ENCODE measurements around the gene MAN1A1. TPM values are rescaled to one million over a fixed set of nuclear protein-coding genes. Genes with fewer than 3 reads are reported as not detected.
A peak's percentile ranks its signal among the peaks of the same experiment; 100 is the strongest.

The MAN1A1 gene
- total RNA-seq, 1 experiment from 2014 or later, result 14.2 TPM

DNA sequence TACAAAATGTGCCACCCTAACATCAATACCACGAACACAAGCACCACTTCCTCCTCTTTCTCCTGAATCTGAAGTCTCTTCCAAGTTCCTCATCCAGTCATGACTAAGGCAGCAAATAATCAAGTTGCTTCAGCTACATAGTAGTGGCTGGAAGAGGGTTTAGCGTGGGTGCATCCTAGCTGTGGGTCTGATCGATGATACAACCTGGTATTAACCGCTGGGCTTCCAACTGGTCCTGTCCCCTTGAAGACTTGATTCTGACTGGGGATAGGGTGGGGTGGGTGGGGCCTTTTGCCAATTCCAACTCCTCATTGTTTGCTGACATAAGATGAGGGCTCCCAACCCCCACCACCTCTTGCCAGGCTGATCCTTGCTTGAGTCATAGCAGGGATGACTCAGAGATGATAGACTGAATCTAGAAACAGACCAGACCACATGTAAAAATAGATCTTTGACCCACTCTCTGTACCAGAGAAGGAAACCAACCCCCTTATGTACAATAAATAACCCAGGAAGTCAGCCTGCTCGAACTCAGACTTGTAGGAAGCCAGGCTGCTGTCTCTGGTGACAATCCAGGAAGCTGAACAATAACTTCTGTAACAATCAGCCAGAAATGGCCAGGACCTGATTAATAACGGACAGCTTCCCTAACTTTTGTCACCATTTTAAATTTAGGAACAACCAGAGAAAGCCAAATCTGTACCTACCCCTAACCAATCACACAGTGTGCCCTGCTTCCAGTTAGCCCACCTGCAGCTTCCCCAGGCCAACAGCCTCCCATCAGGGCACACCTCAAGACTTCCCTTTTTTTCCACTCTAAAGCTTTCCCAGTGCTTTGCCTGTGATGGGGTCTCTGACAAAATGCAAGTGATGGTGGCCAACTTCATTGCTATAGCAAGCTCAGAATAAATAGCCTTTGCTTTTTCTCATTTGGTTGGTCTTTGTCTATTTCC, 202.2 kb downstream of the MAN1A1 start:
- H3K27me3 ChIP-seq, result no peaks in the 10 kb centered on the region
- DNase-seq, result peak; percentile 91
- no peaks in the 10 kb centered on the region for H3K9me3 ChIP-seq
- H3K36me3 ChIP-seq, result no peaks in the 10 kb centered on the region
- peak overlapping the region; percentile 4; the same call in 1 of the 2 replicates for H3K4me3 ChIP-seq

DNA sequence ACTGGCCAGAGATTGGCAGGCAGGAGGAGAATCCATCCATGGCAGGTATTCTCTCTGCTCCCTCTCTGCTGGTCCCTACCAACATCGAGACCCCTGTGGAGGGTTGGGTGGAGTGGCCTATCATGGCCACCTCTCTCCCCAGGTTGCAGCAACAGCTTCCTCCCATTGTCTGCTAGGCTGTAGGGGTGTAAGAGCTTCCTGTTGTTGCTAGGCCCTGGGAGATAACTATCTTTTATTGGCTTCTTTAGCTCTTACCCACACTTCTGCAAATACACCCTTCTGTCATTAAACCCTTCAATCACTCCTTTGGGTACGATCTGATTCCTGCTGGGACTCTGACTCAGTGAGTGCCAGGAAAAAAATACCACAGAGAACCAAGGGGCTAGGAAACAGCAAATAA, 204.4 kb downstream of the MAN1A1 start:
- Histone ChIP-seq H3K4me3 (no peak overlapping the region), H3K36me3 (no peaks in the 10 kb centered on the region), H3K27me3 (no peaks in the 10 kb centered on the region), H3K9me3 (no peaks in the 10 kb centered on the region)
- no peak for DNase-seq

DNA sequence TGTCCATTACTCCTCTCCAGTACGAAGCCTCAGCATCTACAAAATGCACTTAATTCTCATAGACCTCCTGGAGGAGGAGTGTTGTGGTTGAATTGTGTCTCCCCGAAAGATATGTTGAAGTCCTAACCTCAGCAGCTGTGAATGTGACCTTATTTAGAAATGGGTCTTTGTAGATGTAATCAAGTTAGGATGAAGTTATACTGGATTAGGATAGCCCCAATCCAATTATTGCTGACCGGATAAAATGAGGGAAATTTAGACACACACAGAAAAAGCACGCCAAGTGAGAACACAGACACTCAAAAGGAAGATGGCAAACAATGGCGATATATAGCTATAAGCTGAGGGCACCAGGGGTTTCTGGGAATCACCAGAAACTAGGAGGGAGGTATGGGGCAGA, 206.9 kb downstream of the MAN1A1 start:
- H3K4me3 ChIP-seq, result no peak overlapping the region
- H3K36me3 ChIP-seq, result no peaks in the 10 kb centered on the region
- H3K27me3 ChIP-seq, result no peaks in the 10 kb centered on the region
- DNase-seq, result no peak
- no peaks in the 10 kb centered on the region for H3K9me3 ChIP-seq

DNA sequence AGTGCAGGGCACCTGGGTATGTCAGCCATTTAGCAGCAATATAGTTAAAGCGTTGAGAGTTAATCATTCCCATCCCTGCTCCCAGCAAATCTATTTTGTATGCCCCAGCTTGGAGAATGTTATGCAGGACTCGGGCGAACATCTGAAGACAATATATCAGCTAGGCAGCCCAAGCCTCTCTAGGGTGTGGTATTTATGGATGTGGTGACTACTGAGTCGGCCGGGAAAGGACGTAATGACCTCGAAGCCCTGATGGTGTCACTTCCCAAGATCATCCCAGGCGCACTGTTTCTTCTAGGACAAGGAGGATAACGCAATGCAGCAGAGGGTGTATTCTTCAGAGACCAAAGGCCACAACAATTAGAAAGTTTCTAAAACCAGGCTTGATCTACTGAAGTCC, 207.5 kb downstream of the MAN1A1 start:
- H3K36me3 ChIP-seq, result no peaks in the 10 kb centered on the region
- no peak for DNase-seq
- H3K27me3 ChIP-seq, result no peaks in the 10 kb centered on the region
- H3K9me3 ChIP-seq, result no peaks in the 10 kb centered on the region
- no peak overlapping the region for H3K4me3 ChIP-seq

DNA sequence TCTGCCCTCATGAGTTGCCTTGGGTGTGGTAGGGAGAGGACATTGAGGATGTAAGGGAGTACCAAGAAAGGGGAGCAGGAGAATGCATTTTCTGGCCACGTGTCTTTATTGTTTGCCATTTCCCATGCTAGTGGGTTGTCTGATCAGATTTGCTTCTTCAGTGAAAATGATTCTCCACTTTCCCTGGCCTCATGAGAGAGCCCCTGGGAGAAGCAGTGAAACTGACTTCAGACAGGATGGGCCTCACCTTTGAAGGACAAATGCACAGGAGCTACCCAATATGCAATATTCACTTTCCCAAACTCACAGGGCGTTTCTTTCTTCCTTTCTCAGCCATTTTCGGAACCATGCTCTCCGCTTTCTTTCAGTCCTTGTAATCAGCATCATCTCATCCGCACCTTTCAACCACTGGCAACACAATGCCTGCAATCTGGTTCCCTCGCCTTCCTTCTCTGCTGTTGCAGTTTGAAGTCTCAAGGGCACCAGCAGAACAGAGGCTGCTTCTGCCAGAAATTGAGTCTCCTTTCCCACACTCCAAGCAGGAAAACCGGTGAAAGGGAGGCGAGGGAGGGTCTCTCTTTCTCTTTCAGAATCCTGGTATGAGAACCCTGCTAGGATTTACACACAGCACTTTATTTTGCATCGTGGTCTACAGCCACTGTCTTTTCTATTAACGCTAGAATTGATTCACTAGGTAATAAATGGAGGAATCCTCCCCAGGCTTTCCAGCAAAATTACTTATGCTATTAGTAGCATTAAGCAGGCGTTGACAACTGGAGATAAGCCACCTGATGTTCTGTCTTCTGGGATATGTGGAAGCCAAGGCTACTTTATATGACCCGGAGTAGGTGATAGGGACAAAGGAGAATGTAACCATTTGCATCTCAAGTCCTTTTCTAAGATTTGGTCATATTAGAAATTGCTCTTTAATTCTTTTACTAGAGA, 209.1 kb downstream of the MAN1A1 start:
- DNase-seq, result no peak
- Histone ChIP-seq H3K4me3 (no peak overlapping the region), H3K27me3 (no peaks in the 10 kb centered on the region), H3K9me3 (no peaks in the 10 kb centered on the region), H3K36me3 (no peaks in the 10 kb centered on the region)

DNA sequence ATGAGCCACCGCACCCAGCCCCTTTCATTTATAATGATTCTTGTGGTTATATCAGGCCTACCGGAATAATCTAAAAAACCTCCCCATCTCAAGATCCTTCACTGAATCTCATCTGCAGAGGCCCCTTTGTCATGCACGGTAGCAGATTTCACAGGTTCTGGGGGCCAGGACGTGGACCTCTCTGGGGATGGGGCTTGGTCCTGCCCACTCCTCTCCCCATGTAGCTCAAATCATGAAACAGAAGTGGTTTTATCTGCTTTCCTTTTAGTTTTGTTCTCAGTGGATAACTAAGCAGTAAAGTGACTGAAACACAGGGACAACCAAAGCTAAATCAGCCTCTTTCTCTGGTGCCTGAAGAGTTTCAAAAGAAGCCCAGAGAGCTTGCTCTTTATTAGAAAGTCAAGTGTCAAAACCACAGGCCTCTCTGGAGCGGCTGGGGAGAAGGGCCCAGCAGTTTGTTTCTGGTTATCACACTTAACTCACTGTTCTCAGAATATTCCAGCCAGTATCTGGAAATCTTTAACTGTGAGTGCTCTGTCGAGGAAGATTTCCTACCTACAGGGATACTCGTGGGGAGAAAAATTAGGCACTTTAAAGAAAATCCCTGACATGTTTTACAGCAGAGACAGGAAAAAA, 210.5 kb downstream of the MAN1A1 start:
- H3K27me3 ChIP-seq, result no peaks in the 10 kb centered on the region
- no peak overlapping the region for H3K4me3 ChIP-seq
- H3K36me3 ChIP-seq, result no peaks in the 10 kb centered on the region
- no peaks in the 10 kb centered on the region for H3K9me3 ChIP-seq
- no peak for DNase-seq

DNA sequence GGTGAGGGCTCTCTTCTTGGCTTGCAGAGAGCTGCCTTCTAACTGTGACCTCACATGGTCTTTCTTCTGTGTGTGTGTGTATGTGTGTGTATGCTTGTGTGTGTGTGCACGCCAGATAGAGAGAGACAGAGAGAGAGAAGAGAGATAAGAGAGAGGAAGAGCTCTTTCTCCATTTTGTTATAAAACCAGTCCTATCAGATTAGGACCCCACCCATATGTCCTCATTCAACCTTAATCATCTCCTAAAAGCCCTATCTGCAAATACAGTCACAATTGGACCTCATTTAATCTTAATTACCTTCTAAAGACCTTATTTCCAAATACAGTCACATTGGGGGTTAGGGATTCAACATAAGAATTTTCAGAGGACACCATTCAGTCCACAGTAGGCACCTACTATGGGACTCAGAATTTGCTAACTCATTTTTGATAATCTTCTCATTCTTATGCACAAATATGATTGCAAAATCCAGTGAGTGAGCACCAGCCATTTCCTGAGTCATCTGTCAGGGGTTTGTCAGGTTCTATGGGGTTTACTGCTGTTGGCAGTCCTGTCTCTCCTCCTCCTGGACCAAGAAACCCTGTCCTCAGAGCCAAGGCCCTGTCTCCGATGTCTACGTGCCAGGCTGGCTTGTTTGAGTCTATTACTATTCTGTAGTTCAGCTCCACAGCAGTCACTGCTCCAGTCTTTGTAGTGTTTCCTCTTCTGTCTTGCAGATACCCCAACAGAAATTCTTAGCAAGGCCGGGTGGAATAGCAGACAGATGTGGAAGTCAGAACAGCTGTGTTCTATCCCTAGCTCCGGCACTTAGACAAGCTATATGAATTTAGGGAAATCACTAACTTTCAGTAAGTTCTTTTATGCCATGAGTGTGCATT, 212.1 kb downstream of the MAN1A1 start:
- Histone ChIP-seq H3K27me3 (no peaks in the 10 kb centered on the region), H3K4me3 (no peak overlapping the region), H3K36me3 (no peaks in the 10 kb centered on the region), H3K9me3 (no peaks in the 10 kb centered on the region)
- peak; percentile 82 for DNase-seq

DNA sequence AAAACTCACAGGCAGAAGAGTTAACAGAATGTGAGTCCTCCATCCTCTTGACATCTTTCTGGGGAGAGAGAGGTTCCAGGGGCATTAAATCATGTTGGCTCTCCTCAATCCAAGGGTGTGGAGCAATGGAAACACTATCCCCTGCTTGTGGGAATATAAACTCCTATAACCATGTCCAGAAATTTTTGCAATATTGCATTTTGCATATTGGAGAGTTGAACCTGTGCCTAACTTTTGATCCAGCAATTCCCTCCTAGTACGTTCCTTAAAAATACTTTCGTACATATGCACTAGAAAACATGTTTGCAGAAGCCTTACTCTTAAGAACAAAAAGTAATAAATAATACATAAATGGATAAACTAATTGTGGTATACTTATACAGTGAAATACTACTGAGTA, 214.8 kb downstream of the MAN1A1 start:
- H3K4me3 ChIP-seq, result no peak overlapping the region

DNA sequence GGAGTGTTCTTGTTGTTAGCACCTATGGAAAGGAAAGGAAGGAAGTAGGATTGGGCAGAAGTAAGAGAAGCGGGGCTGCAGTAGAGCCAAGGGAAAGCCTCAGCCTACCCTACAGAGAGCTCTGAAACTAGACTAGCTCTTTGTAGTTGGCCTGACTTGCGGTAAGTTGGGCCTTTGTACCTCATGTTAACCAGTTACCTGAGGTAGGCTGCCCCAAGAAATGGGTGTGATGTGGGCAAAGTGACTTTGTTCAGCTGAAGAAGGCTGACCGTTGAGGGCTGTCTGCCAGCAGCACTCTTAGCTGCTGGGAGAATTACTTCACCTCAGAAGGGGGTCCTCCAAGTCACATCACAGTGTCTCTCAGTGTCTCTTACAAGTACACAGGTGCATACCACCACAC, 216.2 kb downstream of the MAN1A1 start:
- no peak for DNase-seq
- H3K9me3 ChIP-seq, result no peaks in the 10 kb centered on the region
- H3K27me3 ChIP-seq, result no peaks in the 10 kb centered on the region
- no peak overlapping the region for H3K4me3 ChIP-seq
- no peaks in the 10 kb centered on the region for H3K36me3 ChIP-seq

More for the DNA sequence above, 214.8 kb downstream of the MAN1A1 start:
- no peak for DNase-seq
- no peaks in the 10 kb centered on the region for H3K27me3 ChIP-seq
- H3K9me3 ChIP-seq, result no peaks in the 10 kb centered on the region
- H3K36me3 ChIP-seq, result no peaks in the 10 kb centered on the region

DNA sequence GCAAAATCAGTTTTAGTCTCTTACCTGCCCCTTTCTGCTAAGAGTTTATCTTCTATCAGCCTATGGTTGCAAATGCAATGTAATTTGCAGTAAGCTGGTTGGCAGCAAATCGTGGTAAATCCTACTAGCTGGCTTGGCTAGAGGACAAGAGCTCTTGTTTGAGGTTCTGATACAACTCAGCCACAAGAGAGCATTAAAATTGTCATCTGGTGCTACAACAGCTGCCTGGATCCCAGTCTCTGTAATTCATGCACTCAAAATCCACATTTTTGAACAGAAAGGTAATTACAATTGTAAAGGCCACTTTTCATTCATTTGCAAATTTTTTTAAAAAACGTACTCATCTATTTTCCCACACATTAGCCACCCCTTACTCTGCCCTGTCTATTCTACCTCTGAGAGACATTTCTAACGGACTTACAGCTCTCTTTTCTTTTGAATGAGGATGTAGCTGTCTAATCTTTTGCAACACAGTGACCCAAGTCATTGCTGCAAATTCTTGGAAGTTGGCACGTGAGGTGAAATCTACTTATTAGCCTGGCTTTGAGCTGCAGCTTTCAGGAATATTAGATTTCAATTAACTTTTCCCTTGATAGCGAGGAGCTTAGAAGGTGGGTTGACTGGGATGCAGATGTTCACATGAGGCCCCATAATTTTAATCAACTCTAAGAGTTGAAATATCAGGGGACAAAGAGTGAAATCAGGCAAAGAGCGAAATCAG, 217.1 kb downstream of the MAN1A1 start:
- DNase-seq, result no peak
- Histone ChIP-seq H3K9me3 (no peaks in the 10 kb centered on the region), H3K36me3 (no peaks in the 10 kb centered on the region), H3K4me3 (no peak overlapping the region), H3K27me3 (no peaks in the 10 kb centered on the region)

DNA sequence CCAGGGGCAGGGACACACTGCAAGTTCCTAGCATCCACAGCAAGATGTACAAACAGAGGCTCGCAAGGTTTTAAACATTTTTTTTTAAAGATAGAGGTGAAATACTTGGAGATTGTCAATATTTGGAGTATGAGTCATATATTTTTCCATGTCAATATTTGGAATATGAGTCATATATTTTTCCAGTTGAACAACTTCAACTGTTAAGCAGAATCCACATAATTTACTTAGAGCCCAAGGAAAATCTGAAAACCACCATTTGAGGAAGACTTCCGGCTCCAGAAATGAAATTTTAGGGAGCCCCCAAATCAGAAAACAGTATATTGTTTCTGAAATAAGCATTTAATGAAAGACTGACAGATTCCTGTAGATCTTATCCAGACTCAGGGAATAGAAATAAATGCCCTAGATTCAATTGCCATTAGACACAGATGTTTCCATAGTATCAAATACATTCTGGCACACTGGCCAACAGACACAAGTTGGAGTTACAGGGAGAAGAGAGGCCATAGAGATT, 219.5 kb downstream of the MAN1A1 start:
- Histone ChIP-seq H3K27me3 (no peaks in the 10 kb centered on the region), H3K36me3 (no peaks in the 10 kb centered on the region), H3K4me3 (no peak overlapping the region), H3K9me3 (no peaks in the 10 kb centered on the region)
- no peak for DNase-seq

DNA sequence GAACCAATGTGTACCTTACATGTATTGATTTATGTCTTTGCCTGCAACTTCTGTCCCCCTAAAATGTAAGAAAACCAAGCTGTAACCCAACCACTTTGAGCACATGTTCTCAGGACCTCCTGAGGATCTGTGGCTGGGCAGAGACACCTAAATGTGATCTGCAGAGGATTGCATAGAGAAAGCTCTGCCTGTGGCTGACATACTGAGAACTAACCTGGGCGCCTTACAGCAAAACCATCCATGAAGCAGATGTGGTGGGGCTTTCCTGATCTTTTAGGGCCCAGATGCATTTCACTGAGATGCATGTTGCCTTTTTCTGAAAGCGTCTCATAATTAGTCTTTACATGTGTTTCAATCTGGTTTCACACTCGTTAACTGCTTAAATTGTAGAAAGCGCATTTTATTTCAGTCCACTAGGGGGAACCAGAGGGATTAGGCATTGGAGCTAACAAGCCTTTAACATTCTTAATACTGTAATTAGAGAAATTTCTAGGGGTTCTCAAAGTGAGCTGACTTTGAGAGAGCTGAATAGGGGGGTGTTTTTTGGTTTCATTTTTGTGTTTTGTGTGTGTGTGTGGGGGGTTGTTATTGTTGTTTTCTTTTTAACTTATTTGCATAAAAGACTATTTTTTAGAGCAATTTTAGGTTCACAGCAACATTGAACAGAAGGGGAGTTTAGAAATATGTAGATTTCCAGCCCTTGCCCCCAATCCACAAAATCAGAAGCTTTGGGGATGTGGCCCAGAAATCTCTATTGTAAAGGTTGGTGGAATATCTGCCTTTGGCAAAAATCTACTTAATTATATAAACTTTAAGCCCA, 220.2 kb downstream of the MAN1A1 start:
- H3K27me3 ChIP-seq, result no peaks in the 10 kb centered on the region
- DNase-seq, result no peak
- H3K36me3 ChIP-seq, result no peaks in the 10 kb centered on the region
- H3K4me3 ChIP-seq, result no peak overlapping the region
- H3K9me3 ChIP-seq, result no peaks in the 10 kb centered on the region

DNA sequence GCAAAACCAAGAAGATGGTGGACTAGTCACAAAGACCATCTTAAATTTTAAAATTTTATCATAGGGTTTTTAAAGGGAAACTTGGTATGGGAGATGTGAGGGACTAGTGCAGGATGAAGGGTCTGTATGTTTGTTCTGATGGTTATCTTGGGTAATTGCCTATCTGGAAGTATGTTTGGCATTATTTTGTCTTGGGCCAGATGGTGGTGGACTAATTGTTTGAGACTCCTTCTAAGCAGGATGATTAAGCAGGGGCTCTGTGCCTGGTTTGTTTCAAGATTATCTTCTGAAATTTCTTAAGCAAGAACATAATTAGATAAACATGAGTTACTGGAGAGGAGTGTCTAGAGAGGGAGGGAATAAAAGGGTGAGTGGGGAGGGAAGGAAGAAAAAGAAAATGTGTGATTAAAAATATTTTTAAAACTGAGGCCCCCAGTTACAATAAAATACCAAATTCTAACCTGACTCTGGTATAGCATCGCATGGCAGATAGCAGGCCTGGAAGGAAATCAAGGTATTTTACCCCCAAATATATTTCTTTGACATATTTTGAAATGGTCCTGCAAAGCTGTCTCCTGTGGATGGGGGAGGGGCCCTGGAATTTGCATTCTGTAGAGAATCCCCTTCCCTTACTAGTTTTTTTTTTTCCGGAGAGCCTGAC, 221.2 kb downstream of the MAN1A1 start:
- H3K4me3 ChIP-seq, result no peak overlapping the region
- H3K36me3 ChIP-seq, result no peaks in the 10 kb centered on the region
- no peaks in the 10 kb centered on the region for H3K27me3 ChIP-seq
- H3K9me3 ChIP-seq, result no peaks in the 10 kb centered on the region
- no peak for DNase-seq

DNA sequence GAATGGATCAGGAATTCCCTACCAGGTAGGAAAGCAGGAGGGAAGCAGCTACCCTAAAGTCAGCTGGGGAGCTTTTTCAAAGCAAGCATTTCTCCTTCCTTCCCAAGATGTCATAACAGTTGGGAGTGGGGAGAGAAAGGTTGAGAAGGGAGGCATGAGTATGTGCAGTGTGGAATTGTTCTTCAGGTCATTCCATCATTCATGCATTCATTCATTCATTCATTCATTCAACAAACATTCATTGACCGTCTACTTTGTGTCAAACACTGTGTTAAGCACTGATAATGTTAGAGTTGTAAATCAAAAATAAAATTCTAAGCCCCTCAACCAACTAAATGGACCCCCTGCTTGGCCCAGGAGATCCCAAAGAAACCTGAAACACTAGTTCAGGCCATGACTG, 221.9 kb downstream of the MAN1A1 start:
- Histone ChIP-seq H3K27me3 (no peaks in the 10 kb centered on the region), H3K36me3 (no peaks in the 10 kb centered on the region), H3K9me3 (no peaks in the 10 kb centered on the region), H3K4me3 (no peak overlapping the region)
- no peak for DNase-seq

All from MG63 (cell line).